HG02938 (cell line): Measurements from ENCODE around the gene OMA1.

Source experiments
- ATAC-seq: cut with Tn5 transposase; IDR thresholded peaks from one replicate; pipeline ENCODE4 v1.9.1; 2021; ENCODE audit warnings: mild to moderate bottlenecking, moderate library complexity; ENCODE audit not compliant: unreplicated experiment

Gene OMA1

GRCh38 chr1:58465825-58466629, 80.5 kb downstream of the OMA1 start:
- no peak for ATAC-seq

GRCh38 chr1:58465176-58465575, 81.3 kb downstream of the OMA1 start:
- ATAC-seq: no peak

- ATAC-seq: no peak
Measured at GRCh38 chr1:58460469-58460868, 86.1 kb downstream of the OMA1 start.

GRCh38 chr1:58459911-58460310, 86.6 kb downstream of the OMA1 start:
- no peak for ATAC-seq

GRCh38 chr1:58457023-58457635, 89.4 kb downstream of the OMA1 start:
- ATAC-seq: no peak

- ATAC-seq: no peak
Measured at GRCh38 chr1:58456470-58456869, 90.1 kb downstream of the OMA1 start.

- no peak for ATAC-seq
Measured at GRCh38 chr1:58454807-58455206, 91.7 kb downstream of the OMA1 start.

GRCh38 chr1:58454385-58454784, 92.1 kb downstream of the OMA1 start:
- ATAC-seq: no peak

- ATAC-seq: no peak
Measured at GRCh38 chr1:58451560-58452191, 94.8 kb downstream of the OMA1 start.

- ATAC-seq: no peak
Measured at GRCh38 chr1:58447886-58448285, 98.6 kb downstream of the OMA1 start.

- ATAC-seq: no peak
Measured at GRCh38 chr1:58447042-58447441, 99.5 kb downstream of the OMA1 start.

GRCh38 chr1:58446368-58446767, 100.2 kb downstream of the OMA1 start:
- no peak for ATAC-seq

- no peak for ATAC-seq
Measured at GRCh38 chr1:58443986-58444868, 102.3 kb downstream of the OMA1 start.

GRCh38 chr1:58442114-58442513, 104.4 kb downstream of the OMA1 start:
- no peak for ATAC-seq

GRCh38 chr1:58441699-58442098, 104.8 kb downstream of the OMA1 start:
- ATAC-seq: no peak

- no peak for ATAC-seq
Measured at GRCh38 chr1:58440696-58441095, 105.8 kb downstream of the OMA1 start.

GRCh38 chr1:58439946-58440345, 106.6 kb downstream of the OMA1 start:
- ATAC-seq: no peak

GRCh38 chr1:58438468-58438867, 108.1 kb downstream of the OMA1 start:
- ATAC-seq: no peak

- no peak for ATAC-seq
Measured at GRCh38 chr1:58437623-58438022, 108.9 kb downstream of the OMA1 start.

- no peak for ATAC-seq
Measured at GRCh38 chr1:58436615-58437297, 109.8 kb downstream of the OMA1 start.

- ATAC-seq: no peak
Measured at GRCh38 chr1:58435376-58435775, 111.2 kb downstream of the OMA1 start.
